Liver (tissue), 9 donors: ENCODE results near the gene ITGA2. TPM values are rescaled to one million over a fixed set of nuclear protein-coding genes. Genes with fewer than 3 reads are reported as not detected.

Source experiments
- DNase-seq: peaks from one replicate; pipeline ENCODE4 v3.0.0-alpha.2; 2017; ENCODE audit warnings: low spot score
- H3K27ac ChIP-seq, 2 donors: one replicate each; pipeline ENCODE4 v1.7.0; 2013; ENCODE audit warnings: inconsistent platforms in 2 of 2, low read length in 2 of 2, control low read depth in 1 of 2, low read depth in 1 of 2, mild to moderate bottlenecking in 1 of 2
- H3K27me3 ChIP-seq, 4 donors: one replicate each; pipeline versions ENCODE4 v1.6.1 to v1.7.0; 2013; ENCODE audit warnings: low read length in 3 of 4, inconsistent platforms in 1 of 4, mild to moderate bottlenecking in 1 of 4, moderate library complexity in 1 of 4; ENCODE audit not compliant: control insufficient read depth in 4 of 4, insufficient read depth in 4 of 4
- H3K36me3 ChIP-seq, 4 donors: one replicate each; pipeline versions ENCODE4 v1.6.1 to v1.7.0; 2013; ENCODE audit warnings: low read length in 3 of 4, mild to moderate bottlenecking in 3 of 4, low read depth in 1 of 4, moderate library complexity in 1 of 4; ENCODE audit not compliant: control insufficient read depth in 4 of 4, insufficient read depth in 3 of 4
- H3K4me1 ChIP-seq, 4 donors: one replicate each; pipeline versions ENCODE4 v1.6.1 to v1.7.0; 2013; ENCODE audit warnings: low read length in 3 of 4, mild to moderate bottlenecking in 3 of 4, moderate library complexity in 1 of 4; ENCODE audit not compliant: control insufficient read depth in 4 of 4, insufficient read depth in 4 of 4
- H3K4me3 ChIP-seq, 3 donors: one replicate each; pipeline versions ENCODE4 v1.6.1 to v1.7.0; 2013; ENCODE audit warnings: low read length in 3 of 3, control low read depth in 1 of 3, low read depth in 1 of 3, mild to moderate bottlenecking in 1 of 3
- H3K9ac ChIP-seq, 2 donors: one replicate each; pipeline ENCODE4 v1.7.0; 2013; ENCODE audit warnings: low read length in 2 of 2, mild to moderate bottlenecking in 2 of 2, moderate library complexity in 2 of 2, control low read depth in 1 of 2, low read depth in 1 of 2
- H3K9me3 ChIP-seq, 4 donors: one replicate each; pipeline versions ENCODE4 v1.6.1 to v1.7.0; 2013; ENCODE audit warnings: low read length in 3 of 4; ENCODE audit not compliant: control insufficient read depth in 4 of 4
- ATF3 ChIP-seq: IDR thresholded peaks from 2 replicates; pipeline ENCODE4 v1.6.1; 2016; ENCODE audit warnings: antibody characterized with exemption
- CTCF ChIP-seq: fragments of 150-350 bp; IDR thresholded peaks from 2 replicates; pipeline ENCODE4 v1.5.1; 2017; ENCODE audit warnings: improper control_type of control experiment, low read depth, low read length; ENCODE audit not compliant: missing input control
- EGR1 ChIP-seq, 2 donors: IDR thresholded peaks; 2 replicates each; pipeline ENCODE4 v1.6.1; 2016 to 2018; ENCODE audit warnings: antibody characterized with exemption in 2 of 2, low read depth in 2 of 2
- FOXA1 ChIP-seq: IDR thresholded peaks from 2 replicates; pipeline ENCODE4 v1.6.1; 2016; ENCODE audit warnings: antibody characterized with exemption
- FOXA2 ChIP-seq: IDR thresholded peaks from 2 replicates; pipeline ENCODE4 v1.6.1; 2016; ENCODE audit warnings: antibody characterized with exemption
- GABPA ChIP-seq, 2 donors: IDR thresholded peaks in 1 of 2; conservative IDR thresholded peaks in 1 of 2; 2 replicates each; pipeline ENCODE4 v1.6.1; 2016; ENCODE audit warnings: antibody characterized with exemption in 2 of 2, mild to moderate bottlenecking in 1 of 2, moderate library complexity in 1 of 2
- HNF4A ChIP-seq, 2 donors: conservative IDR thresholded peaks; 2 replicates each; pipeline ENCODE4 v1.6.1; 2016; ENCODE audit warnings: antibody characterized with exemption in 2 of 2, mild to moderate bottlenecking in 2 of 2
- HNF4G ChIP-seq: IDR thresholded peaks from 2 replicates; pipeline ENCODE4 v1.6.1; 2016; ENCODE audit warnings: antibody characterized with exemption
- MAX ChIP-seq: IDR thresholded peaks from 2 replicates; pipeline ENCODE4 v1.6.1; 2016; ENCODE audit warnings: antibody characterized with exemption
- NR2F2 ChIP-seq: IDR thresholded peaks from 2 replicates; pipeline ENCODE4 v1.6.1; 2016; ENCODE audit warnings: antibody characterized with exemption
- RAD21 ChIP-seq, 2 donors: IDR thresholded peaks; 2 replicates each; pipeline ENCODE4 v1.6.1; 2016; ENCODE audit warnings: antibody characterized with exemption in 2 of 2, mild to moderate bottlenecking in 2 of 2
- REST ChIP-seq: IDR thresholded peaks from 2 replicates; pipeline ENCODE4 v1.6.1; 2016; ENCODE audit warnings: antibody characterized with exemption, mild to moderate bottlenecking
- RXRA ChIP-seq, 2 donors: IDR thresholded peaks; 2 replicates each; pipeline ENCODE4 v1.6.1; 2017 to 2018; ENCODE audit warnings: antibody characterized with exemption in 2 of 2, mild to moderate bottlenecking in 1 of 2
- SP1 ChIP-seq: IDR thresholded peaks from 2 replicates; pipeline ENCODE4 v1.6.1; 2018; ENCODE audit warnings: antibody characterized with exemption, mild to moderate bottlenecking
- YY1 ChIP-seq: IDR thresholded peaks from 2 replicates; pipeline ENCODE4 v1.6.1; 2016; ENCODE audit warnings: antibody characterized with exemption, mild to moderate bottlenecking
- ZBTB33 ChIP-seq: IDR thresholded peaks from 2 replicates; pipeline ENCODE4 v1.6.1; 2016; ENCODE audit warnings: antibody characterized with exemption
- WGBS: extraction: QIAGEN DNeasy Blood & Tissue Kit; methylation state at CpG from one replicate; pipeline ENCODE4 v1.1.7; 2013; 5-methylcytosine and 5-hydroxymethylcytosine counted together
- polyA plus RNA-seq, 2 donors: library from polyadenylated mRNA; stranded (reverse) in 1 of 2; unstranded in 1 of 2; fragments of 200-250 nt in 1 of 2; fragments of >200 nt in 1 of 2; fragmentation: Nextera tagmentation in 1 of 2; extraction: Ambion mirVana in 1 of 2; gene quantifications; one replicate each; pipeline versions ENCODE4 v1.2.1 to v1.2.3, GENCODE V29; 2013 to 2015
- total RNA-seq, 2 donors: library from RNA; depleted of rRNA; stranded (reverse); fragments of >200 nt; gene quantifications; one replicate each; pipeline ENCODE4 v1.2.3, GENCODE V29; 2014
- donor health status: healthy.
- donor health status: healthy.
- donor health status: healthy.
- donor health status: healthy.
- donor health status: healthy.

The ITGA2 gene
- total and polyA plus RNA-seq, 4 donors = 0.12 to 0.61 (median 0.33) TPM

- 84% methylated on average over 9 of the region's 9 CpGs for WGBS
- Histone ChIP-seq H3K27me3 (no peaks in the 10 kb centered on the region), H3K4me1 (peaks cover 0 to 22% (median 7%) of the 10 kb centered on the region in 4 donors), H3K36me3 (peaks cover 0 to 2% (median 0%) of the 10 kb centered on the region in 4 donors), H3K9ac (no peak overlapping the region), H3K9me3 (no peaks in the 10 kb centered on the region), H3K27ac (no peak overlapping the region), H3K4me3 (no peak overlapping the region)
- DNase-seq = no peak
- no peak for TF ChIP-seq ZBTB33
- no peak for TF ChIP-seq NR2F2
- no peak for TF ChIP-seq CTCF
- no peak for TF ChIP-seq YY1
- TF ChIP-seq FOXA1 = no peak
Measured at GRCh38 chr5:53113947-53114346, 124.8 kb downstream of the ITGA2 start.

GRCh38 chr5:53114988-53115387 is 125.8 kb downstream of the ITGA2 start:
- Histone ChIP-seq H3K27me3 (no peaks in the 10 kb centered on the region), H3K4me1 (peaks cover 0 to 18% (median 7%) of the 10 kb centered on the region in 4 donors), H3K9me3 (no peaks in the 10 kb centered on the region), H3K27ac (no peak overlapping the region), H3K4me3 (no peak overlapping the region), H3K36me3 (peaks cover 0 to 2% (median 0%) of the 10 kb centered on the region in 4 donors), H3K9ac (no peak overlapping the region)
- TF ChIP-seq GABPA (IDR thresholded peaks at IDR 0.05 in 1 of 2, conservative IDR thresholded peaks at IDR 0.05 in 1 of 2) = no peak
- TF ChIP-seq YY1 = no peak
- TF ChIP-seq ATF3 = no peak
- no peak for DNase-seq

- Histone ChIP-seq H3K27ac (no peak overlapping the region), H3K9ac (no peak overlapping the region), H3K4me1 (peaks cover 0 to 8% (median 1%) of the 10 kb centered on the region in 4 donors), H3K4me3 (no peak overlapping the region), H3K9me3 (no peaks in the 10 kb centered on the region), H3K36me3 (peaks cover 0 to 2% (median 0%) of the 10 kb centered on the region in 4 donors), H3K27me3 (no peaks in the 10 kb centered on the region)
- DNase-seq = no peak
- WGBS = 16% methylated on average over 1 of the region's 1 CpG
- no peak for TF ChIP-seq ATF3
- TF ChIP-seq RAD21 (IDR thresholded peaks at IDR 0.05) = no peak
- TF ChIP-seq FOXA2 = no peak
- TF ChIP-seq EGR1 (IDR thresholded peaks at IDR 0.05; ENCODE audit: low read depth in 2 of 2) = no peak
- no peak for TF ChIP-seq SP1
- TF ChIP-seq MAX = no peak
- no peak for TF ChIP-seq REST
- TF ChIP-seq ZBTB33 = no peak
- TF ChIP-seq RXRA (IDR thresholded peaks at IDR 0.05) = no peak
- TF ChIP-seq HNF4A (conservative IDR thresholded peaks at IDR 0.05) = no peak
- TF ChIP-seq YY1 = no peak
- no peak for TF ChIP-seq HNF4G
Measured at GRCh38 chr5:53116597-53116996, 127.4 kb downstream of the ITGA2 start.
